HG02571 (cell line): ENCODE data around the gene AHRR.
"Not testable (repeated sequence)": the region's sequence is repeated elsewhere in the genome, so short reads cannot be mapped to it uniquely, and the experiment has no call there.

Source experiments
- ATAC-seq: cut with Tn5 transposase; IDR thresholded peaks from one replicate; pipeline ENCODE4 v1.9.1; 2021; ENCODE audit warnings: mild to moderate bottlenecking, moderate library complexity; ENCODE audit not compliant: unreplicated experiment

AHRR gene

DNA sequence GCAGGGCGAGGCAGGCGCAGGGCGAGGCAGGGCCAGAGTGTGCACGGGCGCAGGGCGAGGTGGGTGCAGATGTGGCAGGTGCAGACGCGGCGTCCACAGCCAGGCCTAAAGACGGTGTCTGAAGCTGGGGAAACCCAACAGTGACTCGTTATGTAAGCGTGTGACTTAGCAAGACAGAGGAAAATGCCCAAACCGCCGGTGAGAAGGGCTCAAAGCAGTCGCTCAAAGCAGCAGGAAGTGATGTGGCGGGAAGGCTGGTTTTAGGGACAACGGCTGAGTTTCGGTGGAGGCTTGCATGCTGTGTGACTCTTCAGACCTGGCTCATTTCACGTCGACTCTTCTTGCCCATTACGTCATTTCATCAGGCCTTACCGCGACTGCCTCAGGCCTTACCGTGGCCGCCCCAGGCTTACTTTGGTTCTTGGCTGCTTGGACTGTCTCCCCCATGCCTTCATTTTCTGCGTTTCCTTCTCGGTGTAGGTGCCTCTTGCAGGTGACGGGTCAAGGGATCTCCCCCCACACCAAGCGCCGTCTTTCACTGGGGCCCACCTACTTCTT, 71.0 kb downstream of the AHRR start:
- peak; percentile 71 for ATAC-seq

DNA sequence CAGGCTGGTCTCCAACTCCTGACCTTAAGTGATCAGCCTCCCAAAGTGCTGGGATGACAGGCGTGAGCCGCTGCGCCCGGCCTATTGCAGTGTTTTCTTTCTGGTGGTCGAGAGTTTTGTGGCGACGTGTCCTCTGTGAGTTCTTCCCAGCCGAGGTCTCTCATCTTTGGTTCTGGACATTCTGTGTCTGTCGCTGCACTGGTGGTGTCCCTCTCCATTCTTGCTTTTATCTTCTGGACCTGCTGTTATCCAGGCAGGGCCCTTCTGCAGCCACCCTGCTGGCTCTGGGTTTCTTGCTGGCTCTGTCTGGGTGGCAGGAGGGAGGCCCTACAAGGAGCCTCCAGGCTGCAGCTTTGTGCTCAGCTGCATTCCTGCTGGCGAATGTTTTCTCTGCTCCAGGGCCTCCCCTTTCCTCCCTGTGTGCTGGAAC, 72.3 kb downstream of the AHRR start:
- no peak for ATAC-seq

DNA sequence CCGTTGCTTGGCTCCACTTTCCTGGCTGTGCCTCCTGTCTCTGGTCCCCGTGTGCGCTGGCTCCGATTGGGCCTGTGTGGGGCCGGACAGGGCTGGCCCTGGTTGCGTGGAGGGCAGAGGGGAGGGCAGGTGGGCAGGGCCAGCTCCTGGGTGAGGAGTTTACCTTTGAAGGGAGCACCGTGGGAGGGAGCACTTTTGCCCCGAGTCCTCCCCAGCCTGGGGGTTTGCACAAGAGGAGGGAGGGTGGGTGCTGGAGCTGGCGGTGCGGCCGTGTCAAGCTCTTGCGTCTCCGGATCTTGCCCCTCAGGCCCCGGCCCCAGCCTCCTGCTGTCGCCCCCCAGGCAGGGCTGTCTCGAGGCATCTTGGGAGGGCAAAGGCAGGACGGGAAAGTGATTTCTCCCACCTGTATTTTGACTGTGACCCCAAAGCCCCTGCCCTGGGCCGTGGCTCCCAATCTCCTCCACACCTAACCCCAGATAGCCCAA, 73.2 kb downstream of the AHRR start:
- no peak for ATAC-seq

DNA sequence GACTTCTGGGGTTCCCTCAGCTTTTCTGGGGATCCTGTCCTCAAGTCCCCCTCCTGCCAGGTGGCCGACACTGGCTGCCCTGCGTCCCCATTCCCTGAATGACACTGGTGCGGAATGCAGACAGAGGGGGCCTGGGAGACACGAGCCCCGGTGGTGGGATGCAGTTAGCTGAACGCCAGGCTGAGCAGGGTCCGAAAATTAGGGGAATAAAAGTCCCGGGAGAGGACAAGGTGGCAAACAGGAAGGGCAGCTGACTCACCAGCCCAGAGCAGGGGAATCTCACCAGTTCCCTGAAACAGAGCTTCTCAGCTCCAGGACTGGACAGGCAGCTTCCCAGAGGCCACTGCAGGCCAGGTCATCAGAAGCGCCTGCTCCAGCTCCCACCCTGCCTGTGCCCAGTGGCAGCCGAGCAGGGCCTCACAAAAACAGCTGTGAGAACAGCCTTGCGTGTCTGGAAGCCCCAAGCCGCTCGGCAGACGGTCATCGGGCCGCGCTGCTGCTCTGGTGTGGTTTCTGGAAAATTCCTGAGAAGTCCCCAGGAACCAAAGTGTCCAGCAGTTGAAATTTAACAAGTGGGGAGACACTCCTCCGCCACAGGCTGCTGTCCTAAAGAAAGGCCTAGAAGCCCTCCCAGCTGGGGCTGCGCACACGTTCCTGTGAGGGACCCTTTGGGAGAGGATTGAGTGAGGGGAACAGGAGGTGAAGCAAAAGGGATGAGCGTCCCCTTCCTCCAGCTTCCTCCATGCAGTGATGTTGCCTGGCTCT, 73.8 kb downstream of the AHRR start:
- no peak for ATAC-seq

DNA sequence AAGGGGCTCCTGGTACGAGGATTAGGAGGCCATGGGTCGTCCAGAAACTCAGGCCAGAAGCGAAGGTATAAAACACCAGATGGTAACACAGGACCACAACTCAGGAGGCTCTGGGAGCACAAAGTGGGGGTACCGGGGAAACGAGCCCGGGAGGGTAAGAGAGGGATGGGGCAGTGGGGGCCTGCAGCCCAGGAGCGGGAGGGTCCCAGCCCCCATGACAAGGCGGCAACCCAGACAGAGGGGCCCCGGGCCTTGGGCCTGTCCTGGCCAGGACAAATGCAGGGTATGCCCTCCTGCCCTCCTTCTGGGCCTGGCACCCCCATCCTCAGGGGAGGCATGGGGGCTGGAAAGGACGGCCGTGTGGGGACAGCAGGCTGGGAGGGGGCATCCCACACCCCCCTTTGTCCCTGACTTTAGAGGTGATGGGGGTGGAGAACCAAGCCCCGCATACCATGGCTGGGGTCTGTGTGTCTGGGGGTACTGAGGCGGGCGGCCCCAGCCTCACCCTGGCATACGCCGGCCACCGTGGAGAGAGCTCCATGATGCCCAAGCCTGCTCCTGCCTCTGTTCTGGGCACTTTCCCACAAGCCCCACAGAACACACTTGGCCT, 74.5 kb downstream of the AHRR start:
- no peak for ATAC-seq

DNA sequence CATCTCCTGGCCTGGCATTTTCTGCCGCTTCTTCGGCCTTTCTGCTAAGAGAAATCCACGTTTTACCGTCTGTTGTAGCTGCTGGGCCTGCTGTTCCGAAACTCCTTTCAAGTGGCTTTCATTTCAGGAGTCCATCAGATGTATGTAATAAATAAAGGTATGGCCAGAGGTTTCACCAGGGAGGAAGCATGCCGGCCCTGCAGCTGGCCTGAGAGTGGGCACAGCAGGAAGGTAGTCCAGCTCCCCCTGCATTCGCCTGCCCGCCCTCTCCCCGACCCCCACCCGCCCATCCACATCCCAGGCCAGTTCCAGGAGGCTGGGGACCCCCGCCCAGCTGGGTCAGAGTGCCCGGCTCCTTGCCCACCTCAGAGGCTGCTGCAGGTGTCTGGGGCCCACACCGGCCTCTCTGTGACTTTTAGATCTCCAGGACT, 75.0 kb downstream of the AHRR start:
- no peak for ATAC-seq

DNA sequence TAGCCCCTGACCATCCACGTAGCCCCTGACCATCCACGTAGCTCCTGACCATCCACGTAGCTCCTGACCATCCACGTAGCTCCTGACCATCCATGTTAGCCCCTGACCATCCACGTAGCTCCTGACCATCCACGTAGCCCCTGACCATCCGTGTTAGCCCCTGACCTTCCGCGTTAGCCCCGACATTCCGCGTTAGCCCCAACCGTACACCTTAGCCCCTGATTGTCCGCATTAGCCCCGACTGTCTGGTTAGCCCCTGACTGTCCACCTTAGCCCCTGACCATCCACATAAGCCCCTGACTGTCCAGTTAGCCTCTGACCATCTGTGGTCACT, 76.6 kb downstream of the AHRR start:
- not testable (repeated sequence) for ATAC-seq

DNA sequence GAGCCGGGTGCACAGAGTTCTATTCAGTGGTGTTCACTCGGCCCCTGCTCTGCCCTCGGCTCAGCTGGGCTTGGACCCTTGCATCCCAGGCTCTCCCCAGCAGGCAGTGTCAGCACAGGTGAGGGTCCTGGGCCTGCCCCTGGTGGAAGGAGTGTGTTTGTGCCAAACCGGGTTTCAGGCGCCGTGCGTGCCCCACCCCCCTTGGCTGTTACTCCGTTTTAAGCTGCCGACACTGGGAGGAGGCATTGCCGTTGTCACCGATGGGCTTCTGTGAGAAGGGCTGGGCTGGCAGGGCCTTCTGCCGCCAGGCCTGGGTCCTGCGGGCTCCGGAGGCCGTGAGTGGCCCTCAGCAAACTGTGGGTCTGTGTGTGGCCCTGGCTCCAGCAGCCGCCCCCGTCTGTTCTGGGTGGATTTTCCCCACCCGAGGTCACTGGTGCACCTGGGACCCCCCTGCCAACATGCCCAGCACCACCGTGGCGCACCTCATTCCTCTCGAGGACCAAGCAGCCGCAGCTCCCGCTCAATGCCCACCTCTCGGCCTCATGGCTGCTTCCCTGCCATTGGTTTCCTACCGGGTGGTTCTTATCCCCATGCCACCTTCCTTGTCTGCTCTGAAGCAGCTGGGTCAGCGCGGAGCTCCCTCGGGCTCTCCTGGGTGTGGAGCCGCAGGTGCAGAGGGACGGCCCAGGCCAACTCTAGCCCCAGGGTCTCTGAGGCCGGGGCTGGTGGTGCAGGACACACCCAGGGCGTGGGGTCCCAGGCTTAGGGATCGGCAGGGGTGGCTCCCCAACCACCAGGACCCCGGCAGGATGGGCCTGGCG, 77.2 kb downstream of the AHRR start:
- ATAC-seq, result no peak

DNA sequence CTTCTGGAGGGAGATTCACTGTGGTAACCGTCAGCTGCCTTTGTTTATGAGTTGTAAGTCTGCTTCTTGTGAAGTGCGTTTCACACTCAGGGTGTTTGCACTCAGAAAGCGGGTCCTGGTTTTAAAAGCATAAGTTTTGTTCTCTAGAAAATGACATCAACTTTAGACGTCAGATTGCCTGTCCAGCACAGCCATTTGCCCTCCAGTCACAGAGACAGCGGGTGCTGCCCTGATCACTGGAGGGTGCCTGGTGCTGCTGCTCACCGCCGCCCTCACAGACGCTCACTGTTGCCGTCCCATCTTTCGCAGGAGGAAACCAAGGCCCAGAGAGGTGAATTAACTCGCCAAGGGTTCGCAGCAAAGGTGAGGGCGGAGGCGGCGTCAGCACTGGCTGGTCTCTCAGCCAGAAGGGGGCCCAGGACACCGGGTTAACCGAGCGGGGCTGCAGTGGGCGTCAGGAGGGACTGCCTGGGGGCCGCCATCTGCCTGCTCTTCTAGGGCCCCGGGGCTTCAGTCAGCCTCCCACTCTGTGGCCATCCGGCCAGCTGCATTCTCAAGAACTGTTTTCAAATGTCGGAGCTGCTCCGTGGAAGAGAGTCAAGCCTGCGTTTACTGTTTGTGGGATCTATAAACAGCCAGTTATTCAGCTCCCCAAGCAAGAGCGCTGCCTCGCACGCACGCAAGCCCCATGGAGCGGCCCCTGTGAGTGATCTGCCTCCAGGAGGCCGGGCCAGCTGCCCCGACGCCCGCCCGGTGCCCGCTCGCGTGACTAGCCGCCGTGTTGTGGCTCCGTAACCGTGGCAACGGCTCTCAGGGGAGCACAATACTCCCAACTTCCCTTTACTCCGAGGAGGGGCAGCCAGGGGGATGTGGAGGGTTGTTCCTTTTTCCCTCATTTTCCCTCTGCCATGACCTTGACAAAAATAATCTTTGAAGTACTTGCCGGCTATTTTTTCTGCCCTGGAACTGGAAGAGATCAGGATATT, 78.1 kb downstream of the AHRR start:
- ATAC-seq, result peak; percentile 75

DNA sequence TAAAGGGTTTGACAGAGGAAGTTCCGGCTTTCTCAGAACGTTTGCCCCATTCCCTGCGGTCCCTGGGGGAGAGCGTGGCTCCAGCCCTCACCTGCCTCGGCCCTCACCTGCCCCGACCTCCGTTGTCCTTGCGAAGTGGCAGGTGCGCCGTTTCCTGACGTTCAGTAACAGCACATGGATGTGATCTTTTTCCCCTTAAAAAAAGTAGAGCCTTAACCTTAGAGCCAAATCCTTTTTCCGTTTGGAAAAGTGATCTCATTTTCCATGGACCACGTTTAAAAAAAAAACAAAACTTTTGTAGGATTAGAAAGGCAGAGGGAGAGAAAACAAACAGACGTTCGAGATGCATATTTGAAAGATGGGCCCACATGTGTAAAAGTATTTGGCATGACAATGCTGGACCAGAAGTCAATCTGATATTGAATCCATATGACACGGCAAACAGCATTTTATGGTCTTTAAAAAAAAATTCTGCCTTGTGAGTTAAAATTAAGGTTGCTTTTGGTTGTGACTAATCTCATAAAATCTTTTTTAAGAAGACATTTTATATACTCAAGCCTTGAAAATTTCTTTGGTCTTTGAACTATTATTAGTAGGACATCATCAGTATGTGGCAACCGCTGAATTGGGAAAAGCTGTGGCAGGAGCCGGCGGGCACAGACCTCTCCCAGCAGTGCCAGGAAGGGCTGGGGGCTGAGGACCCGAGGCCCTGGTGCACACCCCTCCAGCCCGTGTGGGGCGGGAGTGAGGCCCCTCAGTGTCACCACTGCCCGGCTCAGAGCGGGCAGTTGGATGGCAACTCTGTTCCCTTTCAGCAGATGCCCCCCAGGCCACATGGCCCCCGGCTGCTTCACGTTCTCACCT, 79.0 kb downstream of the AHRR start:
- no peak for ATAC-seq

DNA sequence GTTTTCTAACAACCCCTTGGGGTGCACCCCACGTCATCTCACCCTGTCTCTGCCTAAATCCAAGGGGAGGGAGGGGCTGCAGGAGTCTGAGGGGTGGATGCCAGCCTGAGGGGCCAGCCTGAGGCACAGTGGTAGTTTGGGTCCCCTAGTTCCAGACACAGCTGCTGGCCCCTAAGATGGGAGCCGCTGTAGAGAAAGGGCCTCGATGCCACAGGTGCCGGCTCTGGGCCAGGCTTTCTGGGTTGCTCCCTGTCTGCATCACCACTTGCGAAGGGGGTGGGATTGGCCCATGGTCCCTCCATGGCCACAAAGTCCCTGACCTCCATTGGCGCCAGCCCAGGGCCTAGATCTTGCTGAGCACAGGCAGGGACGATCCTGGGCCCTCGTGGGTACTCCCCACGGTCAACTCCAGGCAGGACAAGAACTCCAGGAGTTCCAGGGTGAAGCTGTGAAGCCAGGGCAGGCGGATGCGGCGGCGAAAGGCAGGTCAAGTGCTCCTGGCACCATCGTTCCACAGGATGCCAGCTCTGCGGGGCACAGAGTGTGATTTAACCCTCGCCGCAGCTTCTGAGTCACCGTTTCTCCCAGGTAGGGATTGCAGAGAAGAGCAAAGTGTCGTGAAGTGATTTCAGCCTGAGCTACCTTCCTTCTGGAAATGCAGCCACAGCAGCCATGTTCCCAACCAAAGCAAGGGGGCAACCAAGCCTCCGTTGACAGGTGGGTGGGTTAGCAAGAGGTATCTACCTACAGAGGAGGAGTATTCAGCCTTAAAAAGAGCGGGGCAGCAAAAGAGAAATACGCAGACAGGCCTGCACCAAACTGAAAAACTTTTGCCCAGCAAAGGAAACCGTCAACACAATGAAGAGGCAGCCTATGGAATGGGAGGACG, 79.9 kb downstream of the AHRR start:
- no peak for ATAC-seq

DNA sequence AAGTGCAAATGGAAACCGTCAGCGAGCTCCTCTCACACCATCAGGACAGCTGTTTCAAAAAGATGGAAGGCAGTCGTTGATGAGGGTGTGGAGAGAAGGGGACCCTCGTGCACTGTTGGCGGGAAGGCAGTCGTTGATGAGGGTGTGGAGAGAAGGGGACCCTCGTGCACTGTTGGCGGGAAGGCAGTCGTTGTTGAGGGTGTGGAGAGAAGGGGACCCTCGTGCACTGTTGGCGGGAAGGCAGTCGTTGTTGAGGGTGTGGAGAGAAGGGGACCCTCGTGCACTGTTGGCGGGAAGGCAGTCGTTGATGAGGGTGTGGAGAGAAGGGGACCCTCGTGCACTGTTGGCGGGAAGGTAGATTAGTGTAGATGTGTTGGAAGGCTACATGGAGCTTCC, 80.7 kb downstream of the AHRR start:
- not testable (repeated sequence) for ATAC-seq

DNA sequence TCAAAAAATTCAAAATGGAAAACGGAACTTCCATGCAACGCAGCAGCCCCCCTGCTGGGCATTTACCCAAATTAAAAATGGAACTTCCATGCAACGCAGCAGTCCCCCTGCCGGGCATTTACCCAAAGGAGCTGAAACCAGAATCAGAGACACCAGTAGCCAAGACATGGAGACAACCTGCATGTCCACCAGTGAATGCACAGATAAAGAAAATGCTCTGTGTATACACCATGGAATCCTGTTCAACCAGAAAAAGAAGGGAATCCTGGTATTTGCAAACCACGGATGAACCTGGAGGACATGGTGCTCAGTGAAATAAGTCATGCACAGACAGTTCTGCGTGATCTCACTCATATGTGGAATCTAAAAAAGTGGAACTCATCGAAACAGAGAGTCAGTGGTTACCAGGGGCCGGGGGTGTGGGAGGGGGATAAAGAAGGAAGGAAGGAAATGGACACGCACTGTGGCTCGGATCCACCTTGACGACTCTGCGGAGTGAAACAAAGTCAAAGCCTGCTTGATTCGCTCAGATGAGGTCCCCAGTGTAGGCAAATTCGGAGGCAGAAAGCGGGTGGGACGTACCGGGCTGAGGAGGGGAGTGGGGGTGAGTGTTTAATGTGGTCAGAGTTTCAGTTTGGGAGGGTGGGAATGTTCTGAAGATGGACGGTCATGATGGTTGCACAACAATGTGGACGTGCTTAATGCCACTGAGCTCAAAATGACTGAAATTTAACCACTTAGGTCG, 81.3 kb downstream of the AHRR start:
- peak; percentile 38 for ATAC-seq

DNA sequence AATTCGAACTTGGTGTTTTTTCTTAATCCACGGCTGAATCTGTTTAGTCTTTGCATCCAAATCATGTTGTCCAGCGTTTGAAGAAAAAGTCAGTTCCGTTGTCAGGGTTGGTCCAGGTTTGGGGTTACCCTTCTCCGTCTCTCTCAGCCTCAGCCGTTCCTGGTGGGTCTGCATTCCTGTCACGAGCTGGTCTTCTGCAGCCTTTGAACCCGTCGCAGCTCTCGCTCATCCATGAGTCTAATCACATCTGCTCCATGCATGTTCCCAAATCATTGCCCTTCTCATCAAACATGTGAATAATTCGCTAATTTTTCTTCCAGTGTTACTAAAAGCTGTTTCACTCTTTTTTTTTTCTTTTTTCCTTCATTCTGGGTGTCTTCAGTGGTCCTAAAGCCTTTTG, 82.5 kb downstream of the AHRR start:
- no peak for ATAC-seq

DNA sequence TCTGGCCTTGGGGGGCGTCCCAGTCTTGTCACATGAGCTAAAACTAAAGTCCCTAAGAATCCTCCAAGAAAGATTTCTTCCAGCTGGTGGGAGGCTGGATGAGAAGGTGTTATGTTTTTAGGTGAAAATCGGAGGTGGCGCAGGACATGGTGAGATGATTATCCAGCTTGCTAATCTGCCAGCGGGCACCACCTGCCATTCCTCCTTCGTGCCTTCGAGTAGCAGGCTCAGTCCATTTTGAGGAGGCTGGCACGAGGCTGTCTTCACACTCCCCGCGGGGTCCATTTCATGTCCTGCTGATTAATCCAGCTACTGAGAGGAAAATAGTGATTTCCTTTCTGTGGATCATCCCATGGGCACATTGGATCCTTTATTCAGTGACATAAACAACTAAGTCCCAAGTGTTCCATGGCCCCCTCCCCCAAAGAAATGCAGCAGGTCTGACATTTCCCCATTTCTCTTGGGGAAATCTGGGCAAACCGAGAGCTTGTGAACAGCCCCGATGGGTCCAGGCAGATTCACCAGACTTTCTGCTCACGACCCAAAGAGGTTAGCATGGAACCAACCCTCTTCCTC, 83.2 kb downstream of the AHRR start:
- no peak for ATAC-seq

DNA sequence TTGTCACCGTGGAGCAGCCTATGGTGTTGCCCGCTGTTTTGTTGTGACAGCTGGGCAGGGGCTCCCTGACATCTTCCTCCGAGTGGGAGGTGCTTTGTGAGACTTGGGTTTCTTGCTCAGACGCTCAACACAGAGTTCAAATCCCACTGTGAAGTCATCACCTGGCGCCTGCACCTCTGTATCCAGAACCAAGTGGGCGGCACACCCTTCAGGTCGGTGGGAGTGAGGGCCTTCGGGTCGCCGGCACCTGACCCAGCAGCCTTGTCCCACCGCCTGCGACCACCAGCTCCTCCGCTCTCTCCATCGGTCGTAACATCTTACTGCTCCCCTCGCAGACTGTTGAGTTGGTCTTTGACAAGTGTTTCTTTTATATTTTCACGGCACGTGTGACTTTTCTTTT, 83.9 kb downstream of the AHRR start:
- no peak for ATAC-seq

DNA sequence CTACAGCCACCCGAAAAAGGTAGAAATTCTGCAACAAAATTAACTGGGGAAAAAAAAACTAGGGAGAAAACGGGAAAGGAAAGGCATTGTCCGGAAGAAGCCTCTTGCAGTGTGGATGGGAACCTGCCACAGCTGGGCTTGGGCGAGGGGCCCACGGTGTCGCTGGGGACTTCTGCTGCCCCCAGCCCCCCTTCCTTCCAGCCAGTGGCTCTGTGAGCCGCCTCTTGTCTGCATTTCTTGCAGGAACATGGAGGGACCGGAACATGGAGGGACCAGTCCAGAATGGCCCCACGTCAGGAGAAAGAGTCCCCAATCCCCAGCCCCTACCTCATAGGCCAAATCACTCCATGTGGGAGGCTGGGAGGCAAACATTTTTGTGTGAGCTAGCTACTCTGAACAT, 84.5 kb downstream of the AHRR start:
- no peak for ATAC-seq
